ENCODE results near the gene SRD5A2.
"Not testable (repeated sequence)": the region's sequence is repeated elsewhere in the genome, so short reads cannot be mapped to it uniquely, and the experiment has no call there.

The SRD5A2 gene

DNA sequence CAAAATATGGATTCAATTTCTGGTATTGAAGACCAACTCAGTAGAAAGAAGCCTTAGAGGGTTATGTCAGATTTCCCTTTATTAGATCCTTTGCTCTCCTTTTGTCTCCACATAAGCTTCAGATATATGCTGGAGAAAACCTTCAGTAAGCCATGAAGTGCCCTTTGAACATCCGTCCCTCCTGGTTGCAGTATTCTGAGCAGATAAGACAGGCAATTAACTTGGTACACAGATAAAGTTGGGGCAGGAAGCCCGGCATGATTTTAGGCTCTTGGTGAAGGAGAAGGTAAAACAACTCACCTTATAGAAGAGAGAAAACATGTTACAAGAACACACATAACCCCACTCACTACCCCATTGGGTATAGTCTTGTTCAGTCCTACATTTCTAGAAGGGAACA, 76.4 kb downstream of the SRD5A2 start:
- CTCF ChIA-PET, result no interaction called here
- POLR2A ChIA-PET, result no interaction called here

DNA sequence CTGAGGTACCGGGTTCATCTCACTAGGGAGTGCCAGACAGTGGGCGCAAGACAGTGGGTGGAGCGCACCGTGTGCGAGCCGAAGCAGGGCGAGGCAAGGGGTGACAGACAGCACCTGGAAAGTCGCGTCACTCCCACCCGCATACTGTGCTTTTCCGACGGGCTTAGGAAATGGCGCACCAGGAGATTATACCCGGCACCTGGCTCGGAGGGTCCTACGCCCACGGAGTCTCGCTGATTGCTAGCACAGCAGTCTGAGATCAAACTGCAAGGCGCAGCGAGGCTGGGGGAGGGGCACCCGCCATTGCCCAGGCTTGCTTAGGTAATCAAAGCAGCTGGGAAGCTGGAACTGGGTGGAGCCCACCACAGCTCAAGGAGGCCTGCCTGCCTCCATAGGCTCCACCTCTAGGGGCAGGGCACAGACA, 84.3 kb downstream of the SRD5A2 start:
- CTCF ChIA-PET; DNase-seq (ENCODE audit: extremely low spot score): not testable (repeated sequence)

More for the DNA sequence above, 76.4 kb downstream of the SRD5A2 start:
- DNase-seq (ENCODE audit: extremely low spot score), result no peak
- TF ChIP-seq ZNF384 (IDR thresholded peaks at IDR 0.05) (no peak), LEF1 (IDR thresholded peaks at IDR 0.05; ENCODE audit: borderline replicate concordance) (no peak), TARDBP (IDR thresholded peaks at IDR 0.05) (no peak), ARNT (IDR thresholded peaks at IDR 0.05) (no peak), HDGF (IDR thresholded peaks at IDR 0.05; ENCODE audit: borderline replicate concordance) (no peak), FOXA1 (IDR thresholded peaks at IDR 0.05) (no peak), BHLHE40 (IDR thresholded peaks at IDR 0.05; ENCODE audit: borderline replicate concordance) (no peak), CTBP1 (IDR thresholded peaks at IDR 0.05; ENCODE audit: borderline replicate concordance) (no peak), NFRKB (IDR thresholded peaks at IDR 0.05) (no peak), SUZ12 (IDR thresholded peaks at IDR 0.05) (no peak), ELF4 (IDR thresholded peaks at IDR 0.05) (no peak), FOXM1 (IDR thresholded peaks at IDR 0.05; ENCODE audit: borderline replicate concordance) (no peak), SP1 (IDR thresholded peaks at IDR 0.05) (no peak), L3MBTL2 (conservative IDR thresholded peaks at IDR 0.05) (no peak), FOXK2 (IDR thresholded peaks at IDR 0.05) (no peak)
- TF ChIP-seq, protein P1, sequence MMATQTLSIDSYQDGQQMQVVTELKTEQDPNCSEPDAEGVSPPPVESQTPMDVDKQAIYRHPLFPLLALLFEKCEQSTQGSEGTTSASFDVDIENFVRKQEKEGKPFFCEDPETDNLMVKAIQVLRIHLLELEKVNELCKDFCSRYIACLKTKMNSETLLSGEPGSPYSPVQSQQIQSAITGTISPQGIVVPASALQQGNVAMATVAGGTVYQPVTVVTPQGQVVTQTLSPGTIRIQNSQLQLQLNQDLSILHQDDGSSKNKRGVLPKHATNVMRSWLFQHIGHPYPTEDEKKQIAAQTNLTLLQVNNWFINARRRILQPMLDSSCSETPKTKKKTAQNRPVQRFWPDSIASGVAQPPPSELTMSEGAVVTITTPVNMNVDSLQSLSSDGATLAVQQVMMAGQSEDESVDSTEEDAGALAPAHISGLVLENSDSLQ (IDR thresholded peaks at IDR 0.05), result no peak

DNA sequence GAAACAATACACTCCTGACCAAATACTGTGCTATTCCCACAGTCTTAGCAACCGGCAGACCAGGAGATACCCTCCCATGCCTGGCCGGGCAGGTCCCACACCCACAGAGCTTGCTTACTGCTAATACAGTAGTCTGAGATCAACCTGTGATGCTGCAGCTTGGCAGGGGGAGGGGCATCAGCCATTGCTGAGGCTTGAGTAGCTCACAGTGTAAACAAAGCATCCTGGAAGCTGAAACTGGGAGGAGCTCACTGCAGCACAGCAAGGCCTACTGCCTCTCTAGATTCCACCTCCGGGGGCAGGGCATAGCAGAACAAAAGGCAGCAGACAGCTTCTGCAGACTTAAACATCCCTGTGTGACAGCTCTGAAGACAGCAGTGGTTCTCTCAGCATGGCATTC, 91.4 kb downstream of the SRD5A2 start:
- DNase-seq (ENCODE audit: extremely low spot score); POLR2A ChIA-PET; CTCF ChIA-PET: not testable (repeated sequence)

More for the DNA sequence above, 84.3 kb downstream of the SRD5A2 start:
- POLR2A ChIA-PET, result not testable (repeated sequence)

DNA sequence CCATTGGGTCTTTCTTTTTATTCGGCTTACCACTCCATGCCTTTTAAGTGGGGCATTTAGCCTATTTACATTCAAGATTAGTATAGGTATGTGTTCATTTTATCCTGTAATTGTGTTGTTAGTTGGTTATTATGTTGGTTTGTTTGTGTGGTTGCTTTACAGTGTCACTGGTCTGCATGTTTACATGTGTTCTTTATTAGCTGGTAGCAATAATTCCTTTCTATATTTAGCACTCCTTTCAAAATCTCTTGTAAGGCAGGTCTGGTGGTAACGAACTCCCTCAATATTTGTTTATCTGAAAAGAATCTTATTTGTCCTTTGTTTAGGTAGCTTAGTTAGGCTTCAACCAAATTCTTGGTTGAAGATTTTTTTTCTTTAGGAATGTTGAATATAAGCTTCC, 97.5 kb downstream of the SRD5A2 start:
- CTCF ChIA-PET, result no interaction called here
- no peak for TF ChIP-seq LEF1 (IDR thresholded peaks at IDR 0.05; ENCODE audit: borderline replicate concordance)
- TF ChIP-seq CTBP1 (IDR thresholded peaks at IDR 0.05; ENCODE audit: borderline replicate concordance), result no peak
- TF ChIP-seq FOXM1 (IDR thresholded peaks at IDR 0.05; ENCODE audit: borderline replicate concordance), result no peak
- TF ChIP-seq ELF4 (IDR thresholded peaks at IDR 0.05), result no peak
- TF ChIP-seq SP1 (IDR thresholded peaks at IDR 0.05), result no peak
- TF ChIP-seq NFRKB (IDR thresholded peaks at IDR 0.05), result no peak
- no peak for TF ChIP-seq FOXK2 (IDR thresholded peaks at IDR 0.05)
- TF ChIP-seq, protein P1 (IDR thresholded peaks at IDR 0.05), result no peak
- TF ChIP-seq L3MBTL2 (conservative IDR thresholded peaks at IDR 0.05), result no peak
- no peak for TF ChIP-seq ZNF384 (IDR thresholded peaks at IDR 0.05)
- POLR2A ChIA-PET, result no interaction called here
- DNase-seq (ENCODE audit: extremely low spot score), result no peak

DNA sequence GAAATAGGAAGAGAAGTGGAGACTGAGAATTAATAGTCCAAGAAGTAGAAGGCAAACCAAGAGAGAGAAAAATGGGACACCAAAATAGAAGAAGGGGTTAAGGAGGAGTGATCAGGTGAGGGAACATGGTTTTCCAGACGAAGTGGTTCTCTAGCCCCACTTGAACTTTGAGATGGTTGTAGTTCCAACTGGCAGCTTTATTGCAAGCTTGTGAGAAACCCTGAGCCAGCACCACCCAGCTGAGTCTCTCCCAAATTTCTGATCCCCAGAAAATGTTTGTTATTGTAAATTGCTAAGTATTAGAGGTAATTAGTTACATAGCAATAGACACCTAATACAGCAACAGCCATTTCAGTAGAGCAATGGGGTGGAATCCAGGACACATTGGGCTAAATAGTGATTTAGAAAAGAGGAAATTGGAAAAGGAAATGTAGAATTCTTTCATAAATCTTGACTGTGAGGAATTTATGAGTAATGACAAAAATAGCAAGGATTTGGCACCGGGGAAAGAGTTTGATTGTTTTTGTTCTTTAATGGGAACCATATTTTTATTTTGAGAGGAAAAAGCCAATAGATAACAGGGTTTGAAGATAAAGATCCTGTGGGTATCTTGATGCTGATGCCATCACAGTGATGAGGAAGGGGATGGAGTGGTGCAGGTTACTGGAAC, 104.1 kb downstream of the SRD5A2 start:
- TF ChIP-seq FOXM1 (IDR thresholded peaks at IDR 0.05; ENCODE audit: borderline replicate concordance), result no peak
- TF ChIP-seq HDGF (IDR thresholded peaks at IDR 0.05; ENCODE audit: borderline replicate concordance), result no peak
- no peak for TF ChIP-seq FOXK2 (IDR thresholded peaks at IDR 0.05)
- no peak for TF ChIP-seq CTBP1 (IDR thresholded peaks at IDR 0.05; ENCODE audit: borderline replicate concordance)
- TF ChIP-seq BHLHE40 (IDR thresholded peaks at IDR 0.05; ENCODE audit: borderline replicate concordance), result no peak
- no peak for TF ChIP-seq ELF4 (IDR thresholded peaks at IDR 0.05)
- no peak for TF ChIP-seq L3MBTL2 (conservative IDR thresholded peaks at IDR 0.05)
- TF ChIP-seq TARDBP (IDR thresholded peaks at IDR 0.05), result no peak
- no peak for TF ChIP-seq SP1 (IDR thresholded peaks at IDR 0.05)
- TF ChIP-seq NFRKB (IDR thresholded peaks at IDR 0.05), result no peak
- TF ChIP-seq ARNT (IDR thresholded peaks at IDR 0.05), result no peak
- TF ChIP-seq ZNF384 (IDR thresholded peaks at IDR 0.05), result no peak
- TF ChIP-seq SUZ12 (IDR thresholded peaks at IDR 0.05), result no peak
- no peak for TF ChIP-seq FOXA1 (IDR thresholded peaks at IDR 0.05)
- no peak for TF ChIP-seq LEF1 (IDR thresholded peaks at IDR 0.05; ENCODE audit: borderline replicate concordance)
- TF ChIP-seq, protein P1 (IDR thresholded peaks at IDR 0.05), result no peak
- ChIA-PET POLR2A (no interaction called here), CTCF (no interaction called here)
- DNase-seq (ENCODE audit: extremely low spot score), result no peak

DNA sequence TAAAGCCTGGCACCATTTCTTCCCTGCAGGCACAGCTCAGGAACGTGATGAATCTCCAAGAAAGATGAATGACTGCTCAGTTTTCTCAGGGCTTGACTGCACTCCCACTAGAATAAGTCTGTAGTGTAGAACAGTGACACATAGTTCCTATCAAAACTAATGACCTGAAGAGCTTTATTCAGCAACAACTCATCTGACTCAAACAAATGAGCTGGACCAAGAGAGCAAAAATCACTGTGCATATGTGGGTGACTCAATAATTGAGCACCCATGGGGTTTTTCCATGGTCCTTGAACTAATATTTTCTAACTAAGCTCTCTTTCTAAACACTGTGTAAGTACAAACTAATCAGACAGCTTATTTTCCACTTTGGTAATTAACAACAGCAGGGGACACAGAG, 105.0 kb downstream of the SRD5A2 start:
- ChIA-PET CTCF (no interaction called here), POLR2A (no interaction called here)
- no peak for DNase-seq (ENCODE audit: extremely low spot score)
- TF ChIP-seq HDGF (IDR thresholded peaks at IDR 0.05; ENCODE audit: borderline replicate concordance), result no peak
- no peak for TF ChIP-seq ZNF384 (IDR thresholded peaks at IDR 0.05)
- no peak for TF ChIP-seq TARDBP (IDR thresholded peaks at IDR 0.05)
- TF ChIP-seq LEF1 (IDR thresholded peaks at IDR 0.05; ENCODE audit: borderline replicate concordance), result no peak
- no peak for TF ChIP-seq ARNT (IDR thresholded peaks at IDR 0.05)
- no peak for TF ChIP-seq SP1 (IDR thresholded peaks at IDR 0.05)
- TF ChIP-seq BHLHE40 (IDR thresholded peaks at IDR 0.05; ENCODE audit: borderline replicate concordance), result no peak
- no peak for TF ChIP-seq ELF4 (IDR thresholded peaks at IDR 0.05)
- TF ChIP-seq FOXA1 (IDR thresholded peaks at IDR 0.05), result no peak
- TF ChIP-seq FOXK2 (IDR thresholded peaks at IDR 0.05), result no peak
- TF ChIP-seq FOXM1 (IDR thresholded peaks at IDR 0.05; ENCODE audit: borderline replicate concordance), result no peak
- no peak for TF ChIP-seq L3MBTL2 (conservative IDR thresholded peaks at IDR 0.05)
- TF ChIP-seq SUZ12 (IDR thresholded peaks at IDR 0.05), result no peak
- TF ChIP-seq CTBP1 (IDR thresholded peaks at IDR 0.05; ENCODE audit: borderline replicate concordance), result no peak
